NOMO-1 treated with DMSO at 0.1 percent for 48 hours (cell line): Measurements from ENCODE around the gene NT5DC3.
"Not testable (repeated sequence)": the region's sequence is repeated elsewhere in the genome, so short reads cannot be mapped to it uniquely, and the experiment has no call there.

Source experiments
- DNase-seq: peaks from one replicate; lab custom pipeline; 2025; ENCODE audit not compliant: unreplicated experiment; lab: John Stamatoyannopoulos, UW

NT5DC3 gene

DNA sequence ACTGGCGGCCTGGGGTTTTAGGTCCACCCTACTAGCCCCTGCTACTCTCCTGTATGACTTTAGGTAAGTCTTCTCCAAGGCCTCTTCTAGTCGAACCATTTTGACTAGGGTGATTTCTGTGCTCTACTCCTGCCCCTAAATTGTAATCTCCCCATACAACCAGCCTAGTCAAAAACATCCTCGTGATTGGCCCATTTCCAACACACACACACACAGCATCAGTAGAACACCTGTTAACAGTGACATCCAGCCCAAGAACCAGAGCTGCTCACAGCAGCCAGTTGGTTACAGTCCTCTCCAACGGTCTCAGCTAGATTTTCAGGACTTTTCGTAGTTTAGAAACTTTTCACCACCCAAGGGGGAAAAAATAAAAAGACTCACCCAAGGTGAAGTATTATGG, 30.9 kb downstream of the NT5DC3 start:
- DNase-seq: no peak

DNA sequence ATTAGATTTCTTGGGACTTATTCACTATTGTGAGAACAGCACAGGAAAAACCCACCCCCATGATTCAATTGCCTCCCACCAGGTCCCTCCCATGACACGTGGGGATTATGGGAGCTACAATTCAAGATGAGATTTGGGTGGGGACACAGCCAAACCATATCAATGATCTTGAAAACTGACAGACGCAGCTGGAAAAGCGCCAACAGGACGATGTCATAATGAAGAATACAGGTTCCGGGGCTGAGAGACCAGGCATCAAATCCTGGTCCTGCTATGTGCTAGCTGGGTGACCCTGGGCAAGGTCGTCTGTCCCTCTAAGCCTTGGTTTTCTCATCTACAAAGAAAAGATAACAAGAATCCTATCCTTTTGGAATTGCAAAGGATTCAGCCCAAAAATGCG, 31.4 kb downstream of the NT5DC3 start:
- DNase-seq: not testable (repeated sequence)

DNA sequence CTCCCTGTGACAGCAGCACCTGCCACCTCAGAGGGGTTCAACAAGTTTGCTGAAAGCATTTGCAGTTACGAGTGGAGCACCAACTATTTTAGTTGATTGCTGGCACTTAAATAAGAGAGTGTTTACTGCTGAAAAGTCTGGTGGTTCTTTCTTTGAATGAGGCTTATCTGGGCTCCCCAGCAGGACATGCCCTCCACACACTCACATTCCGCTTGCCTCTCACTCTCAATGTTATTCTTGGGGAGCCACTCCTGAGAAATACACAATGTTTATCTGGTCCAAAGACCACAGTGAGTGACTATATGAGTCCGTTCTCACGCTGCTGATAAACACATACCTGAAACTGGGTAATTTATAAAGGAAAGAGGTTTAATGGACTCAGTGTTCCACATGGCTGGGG, 31.9 kb downstream of the NT5DC3 start:
- DNase-seq: no peak

DNA sequence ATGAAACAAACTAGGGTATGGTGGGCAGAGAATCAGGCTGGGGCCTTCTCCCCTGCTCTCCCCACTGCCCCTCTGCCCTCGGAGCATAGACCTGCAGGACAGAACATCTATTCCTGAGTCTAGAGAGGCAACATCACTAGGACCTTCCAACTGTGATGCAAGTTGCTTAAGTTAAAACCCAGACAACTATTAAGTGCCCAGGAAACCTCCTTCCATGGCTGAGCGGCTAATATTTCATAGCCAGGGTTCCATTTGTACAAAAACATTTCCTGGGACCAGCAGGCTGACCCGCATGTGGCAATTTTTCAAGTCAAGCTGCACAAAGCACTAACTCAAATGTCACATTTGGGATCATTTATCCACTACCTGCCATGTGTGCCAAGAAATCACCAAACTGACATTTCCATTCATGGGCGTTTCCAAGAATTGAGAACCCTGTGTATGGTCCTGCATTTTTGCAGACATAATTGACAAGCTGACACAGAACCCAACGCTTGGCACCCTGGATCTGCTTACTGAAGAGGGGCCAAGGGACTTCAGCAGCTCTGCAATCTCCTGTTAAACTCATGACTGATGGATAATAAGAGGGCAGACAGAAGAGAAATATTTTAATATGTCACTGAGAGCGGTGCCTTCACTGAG, 32.7 kb downstream of the NT5DC3 start:
- no peak for DNase-seq

DNA sequence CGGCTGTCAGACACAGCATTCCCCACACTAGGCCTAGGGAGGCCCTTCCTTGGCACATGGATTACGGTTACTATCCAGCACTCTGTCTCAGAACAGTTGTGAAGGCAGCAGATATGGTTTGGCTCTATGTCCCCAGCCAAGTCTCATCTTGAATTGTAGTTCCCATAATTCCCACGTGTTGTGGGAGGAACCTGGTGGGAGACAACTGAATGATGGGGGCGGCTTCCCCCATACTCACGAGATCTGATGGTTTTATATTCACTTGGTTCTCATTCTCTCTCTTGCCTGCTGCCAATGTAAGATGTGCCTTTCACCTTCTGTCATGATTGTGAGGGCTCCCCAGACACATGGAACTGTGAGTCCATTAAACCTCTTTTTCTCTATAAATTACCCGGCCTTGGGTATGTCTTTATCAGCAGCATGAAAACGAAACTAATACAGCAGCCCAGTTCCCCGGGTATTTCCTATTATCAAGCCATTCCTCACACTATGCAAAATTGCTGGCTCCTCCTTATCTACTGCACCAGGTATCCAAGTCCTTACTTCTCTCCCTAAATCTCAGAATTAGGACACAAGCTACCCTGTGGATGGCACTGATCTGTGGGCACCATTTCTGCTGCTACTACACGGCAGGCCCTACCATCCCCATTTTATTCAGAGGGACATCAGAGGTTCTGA, 33.3 kb downstream of the NT5DC3 start:
- DNase-seq: no peak

DNA sequence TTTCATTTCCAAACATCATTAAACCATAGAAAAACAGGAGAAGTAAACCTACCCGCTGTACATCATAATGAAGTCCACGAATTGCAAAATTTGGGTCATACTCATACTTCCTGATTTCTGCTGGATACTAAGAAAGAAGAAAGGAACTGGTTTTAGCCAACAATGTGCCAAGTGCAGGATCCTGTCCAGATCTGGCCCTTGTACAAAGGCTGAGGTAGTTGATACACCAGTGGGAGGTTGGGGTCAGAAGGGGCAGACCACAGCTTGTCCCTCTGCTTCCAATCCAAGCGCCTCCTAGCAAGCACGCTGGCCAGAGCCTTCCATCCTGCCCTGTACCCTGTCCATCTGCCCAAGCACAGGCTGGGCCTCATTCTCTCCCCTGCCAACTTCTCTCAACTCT, 34.2 kb downstream of the NT5DC3 start:
- peak; percentile 86 for DNase-seq

DNA sequence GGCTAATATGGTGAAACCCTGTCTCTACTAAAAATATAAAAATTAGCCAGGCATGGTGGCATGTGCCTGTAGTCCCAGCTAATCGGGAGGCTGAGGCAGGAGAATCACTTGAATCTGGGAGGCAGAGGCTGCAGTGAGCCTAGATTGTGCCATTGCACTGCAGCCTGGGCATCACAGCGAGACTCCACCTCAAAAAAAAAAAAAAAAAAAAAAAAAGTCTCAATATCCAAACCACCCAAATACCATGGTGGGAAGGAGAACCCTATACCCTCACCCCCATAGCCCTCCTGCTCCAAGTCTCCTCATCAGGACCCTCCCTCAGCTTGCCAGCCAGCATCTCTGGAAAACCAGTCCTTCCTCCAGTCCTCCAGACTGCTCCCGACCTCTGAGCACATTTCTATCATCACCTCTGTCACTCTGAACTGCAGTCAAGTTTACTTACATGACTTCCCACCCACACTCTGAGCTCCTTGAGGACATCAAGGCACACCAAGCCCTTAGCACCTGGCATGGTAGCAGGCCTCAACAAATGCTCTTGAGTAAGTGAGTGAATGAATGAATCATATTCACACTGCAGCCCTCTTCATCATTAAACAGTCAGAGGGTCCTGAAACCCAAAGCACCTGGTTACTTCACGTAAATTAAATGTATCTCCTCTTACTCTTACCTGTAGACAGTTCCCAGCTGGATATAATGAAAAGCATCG, 35.2 kb downstream of the NT5DC3 start:
- DNase-seq: no peak

DNA sequence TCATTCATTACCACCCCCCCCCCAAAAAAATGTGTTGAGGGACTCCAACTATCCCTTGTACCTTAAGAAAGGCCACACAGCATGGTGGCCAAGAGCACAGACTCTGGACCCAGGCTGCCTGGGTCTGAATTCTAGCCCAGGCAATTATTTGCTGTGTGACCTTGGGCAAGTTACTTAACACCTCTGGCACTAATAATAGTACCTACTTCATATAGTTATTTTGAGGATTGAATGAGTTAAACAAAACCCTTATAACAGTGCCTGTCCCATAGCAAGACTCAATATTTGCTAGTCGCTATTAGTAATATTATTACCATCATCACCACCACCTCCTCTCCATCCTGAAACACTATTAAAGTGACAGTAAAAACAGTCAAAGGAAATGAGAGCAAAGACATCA, 37.2 kb downstream of the NT5DC3 start:
- DNase-seq: no peak

DNA sequence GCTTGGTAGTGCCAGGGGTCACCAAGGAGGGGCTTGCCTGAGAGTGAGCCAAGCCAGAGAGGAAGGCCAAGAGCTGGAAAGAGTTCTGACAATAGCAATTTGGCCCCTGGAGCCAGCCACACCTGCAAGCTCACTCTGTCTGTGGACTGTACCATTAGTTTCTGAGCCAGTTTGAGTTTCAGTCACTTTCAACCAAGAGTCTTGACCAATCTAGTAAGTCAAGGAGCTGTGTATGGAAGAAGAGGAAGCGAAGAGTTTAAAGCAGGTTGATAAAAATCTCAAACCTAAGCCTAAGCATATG, 38.5 kb downstream of the NT5DC3 start:
- peak; percentile 57 for DNase-seq

DNA sequence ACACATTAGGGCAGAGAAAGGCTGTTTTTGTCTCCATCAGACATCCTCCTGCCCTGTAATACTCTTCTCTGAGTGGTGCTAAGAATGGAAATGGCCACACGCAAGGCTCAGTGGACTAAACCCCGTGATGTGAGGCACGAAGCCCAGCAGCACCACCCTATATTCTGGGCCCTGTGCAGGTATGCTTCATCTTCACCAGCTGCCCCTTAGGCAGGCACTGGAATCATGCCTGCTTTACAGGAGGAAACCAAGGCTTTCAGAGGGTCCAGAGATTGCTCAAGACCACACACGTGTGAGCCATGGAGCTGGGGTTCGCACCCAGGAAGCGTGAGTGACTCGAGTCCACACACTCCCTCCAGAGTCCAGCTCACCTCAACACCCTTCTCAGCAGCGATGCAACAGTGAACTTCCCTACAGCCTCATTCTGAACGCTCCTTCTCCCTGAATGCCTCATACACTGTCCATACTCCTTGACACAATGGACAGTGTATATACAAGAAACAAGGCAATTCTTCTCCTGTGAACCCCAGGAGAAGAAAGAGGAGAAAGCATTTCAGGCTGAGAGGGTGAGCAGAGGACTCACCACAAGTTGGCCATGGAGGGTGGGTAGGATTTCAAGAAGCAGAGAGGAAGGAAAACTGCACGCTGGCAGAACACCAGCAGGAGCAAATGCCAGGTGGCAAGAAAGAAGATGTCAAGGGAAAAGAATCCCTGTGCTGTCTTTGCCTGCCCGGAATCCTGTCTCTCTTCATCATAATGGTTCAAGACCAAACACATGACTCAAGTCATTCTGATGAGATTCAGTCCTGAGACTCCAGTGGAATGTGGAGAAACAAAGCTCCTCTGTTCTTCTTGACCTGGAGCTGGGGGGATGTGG, 39.1 kb downstream of the NT5DC3 start:
- no peak for DNase-seq

DNA sequence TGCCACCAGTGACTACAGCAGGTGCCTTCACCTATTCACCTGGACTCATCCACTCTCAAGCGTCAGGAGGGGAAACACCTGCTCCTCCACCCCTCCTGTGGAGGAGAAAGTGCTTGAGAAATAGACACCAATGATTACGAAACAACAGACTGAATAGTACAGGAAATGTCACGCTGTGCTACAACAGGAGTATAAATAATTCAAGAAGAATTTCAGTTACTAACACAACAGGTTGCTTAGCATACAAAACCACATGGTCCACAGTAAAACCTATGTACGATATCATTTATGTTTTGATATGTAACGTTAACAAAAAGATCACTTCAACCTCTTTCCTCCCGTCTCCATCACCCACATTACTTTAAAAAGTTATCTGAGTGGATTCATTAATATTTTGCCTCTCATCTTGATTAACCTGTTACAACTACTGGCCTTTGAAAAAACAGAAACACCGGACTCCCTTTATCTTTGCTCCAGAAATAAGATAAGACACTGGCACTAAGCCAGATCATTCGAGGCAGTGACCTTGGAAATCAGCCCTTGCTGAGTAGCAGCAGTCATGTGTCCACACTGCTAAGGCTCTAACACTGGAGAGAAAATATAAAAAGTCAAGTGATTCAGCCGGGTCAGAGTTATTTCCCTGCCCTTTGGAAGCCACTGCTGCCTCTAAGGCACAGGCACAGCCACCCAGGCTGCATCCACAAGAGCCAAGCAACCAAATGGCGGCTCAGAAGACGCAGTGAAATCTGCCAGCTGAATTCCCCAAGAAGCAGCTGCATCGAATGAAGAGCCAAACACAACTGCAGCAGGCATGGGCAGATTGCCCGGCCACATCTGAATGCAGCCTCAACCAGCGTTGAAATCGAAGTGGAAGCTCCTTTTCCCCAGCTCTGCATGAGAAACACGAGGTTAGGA, 40.9 kb downstream of the NT5DC3 start:
- peak; percentile 84 for DNase-seq

DNA sequence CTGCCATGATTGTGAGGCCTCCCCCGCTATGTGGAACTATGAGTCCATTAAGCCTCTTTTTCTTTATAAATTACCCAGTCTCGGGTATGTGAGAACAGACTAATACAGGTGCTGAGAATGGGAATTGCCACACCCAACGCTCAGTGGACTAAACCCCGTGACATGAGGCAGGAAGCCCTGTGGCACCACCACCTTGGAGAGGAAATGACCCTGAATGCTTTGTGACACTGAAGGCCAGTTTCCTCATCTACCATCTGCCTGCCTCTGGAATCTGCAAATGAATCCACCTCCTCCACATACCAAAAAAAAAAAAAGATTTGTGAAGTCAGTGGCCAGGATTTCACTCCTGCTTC, 41.6 kb downstream of the NT5DC3 start:
- peak; percentile 77 for DNase-seq

DNA sequence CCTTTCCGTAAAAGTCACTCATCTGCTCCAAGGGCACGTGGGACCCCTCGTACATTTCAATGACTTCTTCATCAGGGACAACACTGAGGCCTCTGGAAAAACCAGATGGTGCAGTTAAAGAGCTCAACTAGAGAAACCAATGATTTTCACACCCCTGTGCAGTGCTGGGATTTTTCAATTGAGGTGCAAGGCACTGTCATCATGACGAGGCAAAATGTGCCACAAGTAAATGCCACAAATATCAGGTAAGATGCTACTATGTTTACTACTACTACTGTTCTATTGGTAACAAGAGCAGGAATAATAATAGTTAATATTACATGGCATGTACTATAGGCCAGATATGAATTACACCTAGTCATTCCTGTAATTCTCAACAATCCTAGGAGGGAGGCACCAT, 42.4 kb downstream of the NT5DC3 start:
- DNase-seq: no peak

DNA sequence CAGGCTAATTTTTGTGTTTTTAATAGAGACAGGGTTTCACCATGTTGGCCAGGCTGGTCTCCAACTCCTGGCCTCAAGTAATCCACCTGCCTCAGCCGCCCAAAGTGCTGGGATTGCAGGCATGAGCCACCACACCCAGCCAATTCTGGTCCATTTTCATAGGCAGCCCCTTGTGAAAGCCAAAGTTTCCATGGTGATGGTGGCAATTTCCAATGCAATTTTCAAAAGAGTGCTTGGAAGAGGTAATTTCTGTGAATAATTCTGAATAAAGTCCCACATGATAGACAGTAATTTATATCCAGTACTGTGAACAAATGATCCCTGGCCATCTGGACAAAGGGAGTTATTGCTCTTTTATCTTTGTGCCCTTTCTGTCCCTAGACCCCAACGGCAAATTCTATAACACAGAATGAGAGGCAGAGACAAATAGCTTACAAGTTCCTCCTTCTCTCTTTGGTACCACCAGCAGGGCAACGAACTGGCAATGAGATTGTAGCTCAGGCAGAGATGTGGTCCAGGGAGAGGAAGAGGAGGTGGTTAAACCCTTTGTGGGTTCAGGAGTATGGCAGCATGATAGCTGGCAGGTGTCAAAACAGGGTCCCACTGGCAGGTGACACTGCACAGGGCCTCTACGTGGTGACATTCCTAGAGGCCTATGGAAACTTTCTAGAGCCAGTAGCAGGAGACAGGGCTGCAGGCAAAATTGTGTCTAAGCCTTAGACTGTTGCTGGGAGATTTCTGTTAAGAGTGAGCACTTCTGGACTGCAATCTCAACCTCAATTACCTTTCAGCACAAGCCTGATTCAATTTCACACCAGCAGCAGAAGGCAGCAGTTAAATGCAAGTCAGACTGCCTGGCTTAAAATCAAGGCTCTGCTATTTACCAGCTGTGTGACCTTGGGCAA, 46.5 kb downstream of the NT5DC3 start:
- no peak for DNase-seq

DNA sequence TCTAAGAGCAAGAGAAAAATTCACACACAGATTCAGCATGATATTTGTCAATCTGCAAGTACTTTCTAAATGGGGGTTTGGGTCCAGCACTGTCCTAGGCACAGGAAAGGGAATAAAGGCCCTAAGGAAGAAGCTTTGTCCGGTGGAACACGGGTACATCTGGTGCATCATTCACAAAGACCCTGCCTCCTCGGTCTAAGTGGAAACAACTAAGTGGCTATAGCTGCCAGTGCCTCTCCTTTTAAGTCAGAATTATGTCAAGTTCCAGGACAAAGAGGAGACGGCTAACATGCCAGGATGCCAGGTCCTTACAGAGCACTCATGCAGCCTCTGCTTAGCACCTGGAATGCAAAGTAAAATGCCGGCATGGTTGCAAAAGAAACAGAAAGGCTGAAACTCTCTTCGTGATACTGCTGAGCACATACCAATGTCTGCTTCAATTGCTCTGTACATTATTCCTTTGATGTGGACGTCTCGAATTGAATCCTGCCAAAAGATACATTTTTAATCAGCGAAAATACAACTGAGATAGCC, 47.5 kb downstream of the NT5DC3 start:
- no peak for DNase-seq

DNA sequence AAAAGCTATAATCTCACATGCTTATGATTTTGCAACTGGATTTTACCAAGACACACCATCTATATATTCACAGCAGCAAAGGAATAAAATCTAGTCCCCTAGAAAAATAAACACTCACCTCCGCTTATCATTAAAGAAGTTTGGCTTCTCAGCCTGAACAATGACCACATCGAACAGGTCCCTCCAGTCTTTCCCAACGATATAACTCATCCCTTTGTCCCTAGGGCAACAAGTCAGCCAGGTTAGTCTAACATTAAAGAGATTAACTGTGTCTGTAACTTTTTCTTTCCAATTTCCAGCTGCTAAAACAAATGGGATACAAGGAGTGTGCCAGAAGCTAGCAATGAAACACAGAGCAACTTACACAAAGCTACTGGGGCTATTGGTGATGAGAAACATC, 48.0 kb downstream of the NT5DC3 start:
- no peak for DNase-seq

DNA sequence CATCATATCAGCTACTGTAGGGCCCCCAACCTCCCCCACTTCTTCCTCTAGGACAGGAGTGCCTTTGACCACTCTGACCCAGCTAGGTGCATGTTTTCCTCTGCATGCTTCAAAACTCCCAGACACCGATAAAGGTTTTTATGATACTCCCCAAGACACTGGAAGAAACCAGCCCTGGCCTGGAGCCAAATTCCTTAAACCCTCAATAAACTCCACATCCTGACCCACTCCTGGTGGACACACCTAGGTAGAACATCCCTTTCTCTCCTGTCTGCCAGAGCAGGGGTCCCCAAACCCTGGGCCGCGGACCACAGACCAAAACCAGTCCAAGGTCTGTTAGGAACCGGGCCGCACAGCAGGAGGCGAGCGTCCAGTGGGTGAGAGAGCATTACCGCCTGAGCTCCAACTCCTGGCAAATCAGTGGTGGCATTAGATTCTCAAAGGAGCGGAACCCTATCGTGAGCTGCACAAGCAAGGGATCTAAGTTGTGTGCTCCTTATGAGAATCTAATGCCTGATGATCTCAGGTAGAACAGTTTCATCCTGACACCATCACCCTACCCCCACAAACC, 49.6 kb downstream of the NT5DC3 start:
- DNase-seq: no peak

DNA sequence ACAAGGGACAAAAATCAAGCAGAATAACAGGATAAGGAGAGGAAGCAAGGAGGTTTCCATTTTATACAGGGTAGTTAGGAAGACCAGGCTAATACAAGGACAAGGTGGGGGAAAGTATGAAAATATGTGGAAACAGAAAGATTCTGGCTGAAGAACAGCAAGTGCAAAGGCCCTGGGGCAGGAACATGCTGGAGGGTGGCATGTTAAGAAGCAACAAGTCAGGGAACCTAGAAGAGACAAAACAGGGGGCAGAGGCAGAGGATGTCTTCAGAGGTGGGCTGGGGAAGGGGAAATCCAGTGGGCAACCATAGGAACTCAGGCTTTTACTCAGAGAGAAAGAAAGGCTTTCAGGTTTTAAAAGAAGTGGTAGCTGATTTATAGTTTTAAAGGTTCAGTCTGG, 54.8 kb downstream of the NT5DC3 start:
- no peak for DNase-seq
